Colonic mucosa (tissue), 4 donors: ENCODE results near the gene BSDC1. TPM values are rescaled to one million over a fixed set of nuclear protein-coding genes. Genes with fewer than 3 reads are reported as not detected.

Source experiments
- DNase-seq: peaks from one replicate; pipeline ENCODE4 v3.0.0-alpha.2; 2020
- H3K27ac ChIP-seq: fragments of 200-600 bp; one replicate; pipeline ENCODE4 v1.8.0; 2021
- H3K27me3 ChIP-seq: fragments of 200-600 bp; one replicate; pipeline ENCODE4 v1.8.0; 2021
- H3K36me3 ChIP-seq: fragments of 200-600 bp; one replicate; pipeline ENCODE4 v1.8.0; 2021
- H3K4me1 ChIP-seq: fragments of 200-600 bp; one replicate; pipeline ENCODE4 v1.8.0; 2021; ENCODE audit warnings: mild to moderate bottlenecking
- H3K4me3 ChIP-seq: fragments of 200-600 bp; one replicate; pipeline ENCODE4 v1.8.0; 2021
- H3K9ac ChIP-seq, 2 donors: one replicate each; pipeline ENCODE4 v1.7.0; 2013; ENCODE audit warnings: control low read depth in 2 of 2, low read depth in 2 of 2, low read length in 2 of 2
- H3K9me3 ChIP-seq: fragments of 200-600 bp; one replicate; pipeline ENCODE4 v1.8.0; 2021
- intact Hi-C: fragments of 100-400 bp; cut with DNase I; formaldehyde crosslinking; loops from one replicate; pipeline ENCODE4 v1.14.1; 2022
- total RNA-seq, 2 donors: library from RNA; stranded (reverse); fragmentation: NEBNext Ultra II Directional in 1 of 2; extraction: Animal tissue kit (Norgen Biotek cat#: 25700) in 1 of 2; gene quantifications; one replicate each; pipeline ENCODE4 v1.2.1, GENCODE V29; 2021
- TF ChIP-seq, protein P1 (sequence below): fragments of 200-600 bp; IDR thresholded peaks from one replicate; pipeline ENCODE4 v1.8.0; 2022; ENCODE audit warnings: antibody characterized with exemption, mild to moderate bottlenecking
- donor health status: healthy.
- donor health status: DM: no; HTN: no; CAD: no.
- donor health status: DM: no; HTN: no; CAD: no.

Gene BSDC1
- total RNA-seq, 2 donors from 2014 or later: 65.7 to 76.8 TPM

DNA sequence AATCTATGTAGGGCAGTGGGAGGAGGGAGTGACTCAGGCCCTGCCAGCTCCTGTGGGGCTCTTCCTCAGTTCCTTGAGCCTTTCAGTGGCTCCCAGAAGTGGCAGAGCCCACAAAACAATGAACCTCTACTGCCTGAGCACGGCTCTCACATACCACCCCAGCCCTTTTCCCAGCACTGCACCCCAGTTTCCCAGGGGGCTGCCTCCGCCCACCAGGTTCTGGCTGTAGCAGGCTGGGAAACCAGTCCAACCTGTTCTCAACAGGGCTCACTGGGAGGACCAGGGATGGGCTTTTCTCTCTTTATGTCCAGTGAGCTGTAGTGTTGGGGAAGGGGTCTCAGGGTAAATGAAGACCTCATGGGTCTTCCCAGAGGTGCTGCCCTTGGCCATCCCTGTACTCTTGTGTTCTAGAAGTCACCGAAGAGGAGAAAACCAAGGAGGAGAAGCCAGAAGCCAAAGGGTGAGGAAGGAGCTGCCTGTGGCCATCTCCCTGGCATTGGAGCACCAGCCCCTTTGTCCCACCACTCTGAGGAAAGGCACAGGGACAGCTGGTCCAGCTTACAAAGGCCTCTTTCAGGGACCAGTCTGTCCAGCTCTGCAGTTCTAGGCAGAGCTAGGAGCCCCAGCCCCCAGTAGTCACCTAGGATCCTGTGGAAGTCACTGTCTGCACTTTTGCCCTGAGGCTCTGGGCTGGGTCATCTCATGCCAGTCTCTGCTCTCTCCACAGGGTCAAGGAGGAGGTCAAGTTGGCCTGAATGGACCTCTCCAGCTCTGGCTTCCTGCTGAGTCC, 61.8 kb downstream of the BSDC1 start:
- peak; percentile 50 for DNase-seq
- Histone ChIP-seq H3K36me3 (peaks cover 17% of the 10 kb centered on the region), H3K27ac (no peak overlapping the region)

DNA sequence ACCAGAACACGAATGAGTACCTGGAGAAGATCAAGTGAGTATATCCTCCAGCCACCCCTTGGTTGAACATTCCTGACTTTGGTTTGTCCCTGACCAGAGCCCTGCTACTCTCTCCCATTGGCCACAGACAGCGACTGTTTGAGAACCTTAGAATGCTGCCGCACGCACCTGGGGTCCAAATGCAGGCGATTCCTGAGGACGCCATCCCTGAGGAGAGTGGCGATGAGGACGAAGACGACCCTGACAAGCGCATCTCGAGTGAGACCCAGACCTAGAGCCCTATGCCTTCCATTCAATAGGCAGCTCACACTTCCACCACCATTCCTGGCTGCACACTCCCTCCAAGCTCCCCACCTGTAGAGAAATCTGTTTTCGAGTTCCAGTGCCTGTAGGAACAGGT, 62.7 kb downstream of the BSDC1 start:
- Histone ChIP-seq H3K36me3 (peaks cover 27% of the 10 kb centered on the region), H3K9me3 (no peaks in the 10 kb centered on the region), H3K27ac (no peak overlapping the region), H3K4me3 (no peak overlapping the region), H3K27me3 (no peaks in the 10 kb centered on the region), H3K9ac (no peak overlapping the region), H3K4me1 (peaks cover 17% of the 10 kb centered on the region)
- no peak for DNase-seq
- TF ChIP-seq, protein P1, sequence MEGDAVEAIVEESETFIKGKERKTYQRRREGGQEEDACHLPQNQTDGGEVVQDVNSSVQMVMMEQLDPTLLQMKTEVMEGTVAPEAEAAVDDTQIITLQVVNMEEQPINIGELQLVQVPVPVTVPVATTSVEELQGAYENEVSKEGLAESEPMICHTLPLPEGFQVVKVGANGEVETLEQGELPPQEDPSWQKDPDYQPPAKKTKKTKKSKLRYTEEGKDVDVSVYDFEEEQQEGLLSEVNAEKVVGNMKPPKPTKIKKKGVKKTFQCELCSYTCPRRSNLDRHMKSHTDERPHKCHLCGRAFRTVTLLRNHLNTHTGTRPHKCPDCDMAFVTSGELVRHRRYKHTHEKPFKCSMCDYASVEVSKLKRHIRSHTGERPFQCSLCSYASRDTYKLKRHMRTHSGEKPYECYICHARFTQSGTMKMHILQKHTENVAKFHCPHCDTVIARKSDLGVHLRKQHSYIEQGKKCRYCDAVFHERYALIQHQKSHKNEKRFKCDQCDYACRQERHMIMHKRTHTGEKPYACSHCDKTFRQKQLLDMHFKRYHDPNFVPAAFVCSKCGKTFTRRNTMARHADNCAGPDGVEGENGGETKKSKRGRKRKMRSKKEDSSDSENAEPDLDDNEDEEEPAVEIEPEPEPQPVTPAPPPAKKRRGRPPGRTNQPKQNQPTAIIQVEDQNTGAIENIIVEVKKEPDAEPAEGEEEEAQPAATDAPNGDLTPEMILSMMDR: no peak
- intact Hi-C loops: loop anchor here (10.0 kb wide), 1 partner anchor 87 kb away; the partner anchor contains the start of gene FAM167B

More for the DNA sequence above, 61.8 kb downstream of the BSDC1 start:
- H3K9me3 ChIP-seq: no peaks in the 10 kb centered on the region
- no peaks in the 10 kb centered on the region for H3K27me3 ChIP-seq
- TF ChIP-seq, protein P1: no peak
- H3K9ac ChIP-seq: peak overlapping the region in 1 of 2 donors; percentile 1
- intact Hi-C loops: loop anchor here (10.0 kb wide), 1 partner anchor 88 kb away; the partner anchor contains the start of gene FAM167B
- H3K4me1 ChIP-seq: peaks cover 24% of the 10 kb centered on the region
- H3K4me3 ChIP-seq: no peak overlapping the region

DNA sequence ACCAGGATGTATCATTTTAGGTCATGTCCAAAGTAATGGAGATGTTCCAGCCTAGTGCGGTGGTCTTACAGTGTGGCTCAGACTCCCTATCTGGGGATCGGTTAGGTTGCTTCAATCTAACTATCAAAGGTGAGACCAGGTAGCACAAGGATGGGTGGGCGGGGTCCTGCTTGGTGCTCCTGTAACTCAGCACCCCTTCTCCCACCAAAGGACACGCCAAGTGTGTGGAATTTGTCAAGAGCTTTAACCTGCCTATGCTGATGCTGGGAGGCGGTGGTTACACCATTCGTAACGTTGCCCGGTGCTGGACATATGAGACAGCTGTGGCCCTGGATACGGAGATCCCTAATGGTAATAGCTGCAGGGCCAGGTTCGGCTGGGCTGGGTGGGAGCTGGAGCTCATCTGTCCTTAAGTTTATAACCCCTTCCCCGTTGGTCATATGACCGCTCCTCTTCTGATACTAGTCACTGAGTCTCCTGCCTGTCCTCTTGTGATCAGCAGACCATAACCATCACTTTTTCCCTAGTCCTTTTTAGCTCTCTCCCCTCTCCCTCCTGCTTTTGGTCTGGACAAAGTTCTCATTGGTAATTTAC, 63.6 kb downstream of the BSDC1 start:
- H3K4me3 ChIP-seq: no peak overlapping the region
- intact Hi-C loops: loop anchor here (10.0 kb wide), 1 partner anchor 86 kb away; the partner anchor contains the start of gene FAM167B
- no peak for DNase-seq
- H3K36me3 ChIP-seq: peaks cover 34% of the 10 kb centered on the region
- no peak overlapping the region for H3K27ac ChIP-seq
- no peak overlapping the region for H3K9ac ChIP-seq
- no peaks in the 10 kb centered on the region for H3K27me3 ChIP-seq
- TF ChIP-seq, protein P1: no peak
- no peaks in the 10 kb centered on the region for H3K9me3 ChIP-seq
- peaks cover 13% of the 10 kb centered on the region for H3K4me1 ChIP-seq

DNA sequence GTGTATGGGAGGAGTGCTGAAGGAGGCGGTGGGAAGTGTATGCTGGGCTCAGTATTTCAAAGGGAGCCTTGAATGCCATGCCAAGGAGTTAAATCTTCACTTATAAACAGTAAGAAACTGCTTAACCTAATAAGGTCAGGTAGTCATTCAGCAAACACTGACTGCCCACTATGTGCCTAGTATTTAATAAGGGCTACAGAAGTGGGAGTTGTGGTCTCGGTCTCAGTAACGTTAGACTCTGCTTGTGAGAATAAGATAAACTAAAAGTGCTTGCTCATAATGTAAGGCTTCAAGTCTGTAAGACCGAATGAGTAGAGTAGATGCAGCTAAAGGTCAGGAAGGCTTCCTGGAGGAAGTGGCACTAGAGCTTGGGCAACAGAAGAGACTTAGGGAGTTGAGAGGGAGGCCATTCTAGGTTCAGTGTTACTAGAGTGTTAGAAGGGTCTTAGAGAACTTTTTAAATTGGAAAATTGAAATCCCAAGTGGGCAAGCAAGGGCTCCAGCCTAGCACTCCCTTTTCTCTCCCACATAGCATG, 64.2 kb downstream of the BSDC1 start:
- Histone ChIP-seq H3K4me1 (peaks cover 13% of the 10 kb centered on the region), H3K9me3 (no peaks in the 10 kb centered on the region), H3K27ac (no peak overlapping the region), H3K36me3 (peaks cover 34% of the 10 kb centered on the region), H3K27me3 (no peaks in the 10 kb centered on the region), H3K4me3 (no peak overlapping the region), H3K9ac (no peak overlapping the region)
- no peak for DNase-seq
- intact Hi-C loops: loop anchor here (10.0 kb wide), 1 partner anchor 85 kb away; the partner anchor contains the start of gene FAM167B
- TF ChIP-seq, protein P1: no peak

DNA sequence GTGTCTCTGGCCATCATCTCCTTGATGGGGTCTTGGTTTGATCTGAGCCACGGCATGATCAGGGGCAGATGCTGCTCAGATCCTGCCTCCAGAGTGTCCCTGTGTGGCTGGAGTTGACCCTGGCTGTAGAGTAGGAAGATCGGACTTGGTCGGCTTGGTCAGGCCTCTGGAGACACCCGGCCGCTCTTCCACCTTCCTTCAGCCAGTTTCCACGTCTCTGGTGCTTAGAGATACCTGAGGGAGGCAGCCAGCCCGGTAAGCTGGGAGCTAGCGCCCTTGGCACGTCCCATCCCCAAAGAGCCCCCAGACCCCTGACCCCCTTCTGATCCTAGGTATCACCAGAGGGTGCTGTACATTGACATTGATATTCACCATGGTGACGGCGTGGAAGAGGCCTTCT, 67.0 kb downstream of the BSDC1 start:
- Histone ChIP-seq H3K36me3 (peaks cover 26% of the 10 kb centered on the region), H3K9me3 (no peaks in the 10 kb centered on the region), H3K27me3 (no peaks in the 10 kb centered on the region), H3K9ac (no peak overlapping the region), H3K4me3 (no peak overlapping the region), H3K27ac (no peak overlapping the region), H3K4me1 (no peaks in the 10 kb centered on the region)
- intact Hi-C loops: no loop called here
- TF ChIP-seq, protein P1: no peak
- no peak for DNase-seq
